AG20443 (cell line): ENCODE results near the gene USP49.
A peak's percentile ranks its signal among the peaks of the same experiment; 100 is the strongest.
"Not testable (repeated sequence)": the region's sequence is repeated elsewhere in the genome, so short reads cannot be mapped to it uniquely, and the experiment has no call there.

Experiments used
- DNase-seq: peaks from one replicate; pipeline ENCODE4 v3.0.0; 2012; ENCODE audit warnings: low spot score, mixed read lengths

Gene USP49

GRCh38 chr6:41779788-41780550 is 115.2 kb downstream of the USP49 start, which contains the start of gene FRS3:
TSS of gene FRS3 (minus strand) at chr6:41779900. CDS start at chr6:41776987, 2,913 bp downstream.
- DNase-seq = peak; percentile 99

- no peak for DNase-seq
These were observed 115.8 kb downstream of the USP49 start for GRCh38 chr6:41779336-41779735.

- DNase-seq = no peak
These were observed 116.3 kb downstream of the USP49 start for GRCh38 chr6:41778895-41779294.

- no peak for DNase-seq
These were observed 117.5 kb downstream of the USP49 start for GRCh38 chr6:41777551-41778285.

GRCh38 chr6:41775293-41775882 is 119.8 kb downstream of the USP49 start:
- no peak for DNase-seq

GRCh38 chr6:41774841-41775240 is 120.3 kb downstream of the USP49 start:
- DNase-seq = no peak

GRCh38 chr6:41771058-41771983 is 123.9 kb downstream of the USP49 start:
- no peak for DNase-seq

GRCh38 chr6:41770381-41771057 is 124.7 kb downstream of the USP49 start:
- DNase-seq = no peak

- no peak for DNase-seq
These were observed 125.8 kb downstream of the USP49 start for GRCh38 chr6:41769376-41769775.

GRCh38 chr6:41768545-41769308 is 126.4 kb downstream of the USP49 start:
- no peak for DNase-seq

GRCh38 chr6:41767112-41767833 is 127.9 kb downstream of the USP49 start:
- peak; percentile 92 for DNase-seq

GRCh38 chr6:41766043-41766664 is 129.0 kb downstream of the USP49 start:
- not testable (repeated sequence) for DNase-seq

GRCh38 chr6:41763470-41763869 is 131.7 kb downstream of the USP49 start:
- DNase-seq = no peak

- no peak for DNase-seq
These were observed 135.1 kb downstream of the USP49 start for GRCh38 chr6:41759905-41760579.

GRCh38 chr6:41759106-41759904 is 135.9 kb downstream of the USP49 start:
- no peak for DNase-seq

- DNase-seq = no peak
These were observed 136.5 kb downstream of the USP49 start for GRCh38 chr6:41758641-41759035.

- no peak for DNase-seq
These were observed 137.1 kb downstream of the USP49 start for GRCh38 chr6:41757931-41758640.
